Urinary bladder (tissue), 4 donors: ENCODE results near the gene MBD4. TPM values are rescaled to one million over a fixed set of nuclear protein-coding genes. Genes with fewer than 3 reads are reported as not detected.
"Not testable (repeated sequence)": the region's sequence is repeated elsewhere in the genome, so short reads cannot be mapped to it uniquely, and the experiment has no call there.

Experiments used
- DNase-seq: peaks from one replicate; pipeline ENCODE4 v3.0.0-alpha.2; 2015; ENCODE audit errors: extremely low spot score
- H3K27ac ChIP-seq: one replicate; pipeline ENCODE4 v1.5.1; 2013; ENCODE audit warnings: low read depth, mild to moderate bottlenecking, moderate library complexity
- H3K36me3 ChIP-seq: one replicate; pipeline ENCODE4 v1.6.1; 2013; ENCODE audit warnings: mild to moderate bottlenecking, moderate library complexity; ENCODE audit not compliant: insufficient read depth
- H3K4me1 ChIP-seq: one replicate; pipeline ENCODE4 v1.6.1; 2013; ENCODE audit warnings: mild to moderate bottlenecking, moderate library complexity; ENCODE audit not compliant: insufficient read depth
- H3K4me3 ChIP-seq: one replicate; pipeline ENCODE4 v1.5.1; 2013; ENCODE audit warnings: low read depth, low read length
- WGBS: extraction: QIAGEN DNeasy Blood & Tissue Kit; methylation state at CpG from one replicate; pipeline ENCODE4 v1.1.7; 2013; 5-methylcytosine and 5-hydroxymethylcytosine counted together
- polyA plus RNA-seq: library from polyadenylated mRNA; stranded (reverse); fragments of 200-250 nt; gene quantifications from one replicate; pipeline ENCODE4 v1.2.3, GENCODE V29; 2013
- total RNA-seq: library from RNA; depleted of rRNA; stranded (reverse); fragments of >200 nt; gene quantifications from one replicate; pipeline ENCODE4 v1.2.3, GENCODE V29; 2014
- donor health status: healthy with polysubstance abuse.
- donor health status: healthy.

The MBD4 gene
- total and polyA plus RNA-seq, 2 donors: 20.7 to 27.7 TPM

- 84% methylated on average over 7 of the region's 7 CpGs for WGBS
- Histone ChIP-seq H3K4me1 (no peaks in the 10 kb centered on the region), H3K27ac (no peak overlapping the region), H3K4me3 (no peak overlapping the region), H3K36me3 (no peaks in the 10 kb centered on the region)
- no peak for DNase-seq
Measured at GRCh38 chr3:129403450-129403849, 36.3 kb downstream of the MBD4 start.

- no peaks in the 10 kb centered on the region for H3K4me1 ChIP-seq
- no peaks in the 10 kb centered on the region for H3K36me3 ChIP-seq
- no peak overlapping the region for H3K4me3 ChIP-seq
- DNase-seq: no peak
- no peak overlapping the region for H3K27ac ChIP-seq
- 90% methylated on average over 4 of the region's 4 CpGs for WGBS
Measured at GRCh38 chr3:129402616-129403015, 37.1 kb downstream of the MBD4 start.

GRCh38 chr3:129402210-129402609 lies 37.5 kb downstream of the MBD4 start:
- WGBS: 73% methylated on average over 7 of the region's 7 CpGs
- DNase-seq: no peak
- Histone ChIP-seq H3K4me1 (no peaks in the 10 kb centered on the region), H3K36me3 (no peaks in the 10 kb centered on the region), H3K4me3 (no peak overlapping the region), H3K27ac (no peak overlapping the region)

- Histone ChIP-seq H3K4me1 (no peaks in the 10 kb centered on the region), H3K27ac (no peak overlapping the region), H3K4me3 (no peak overlapping the region), H3K36me3 (no peaks in the 10 kb centered on the region)
- WGBS: 56% methylated on average over 8 of the region's 8 CpGs
- no peak for DNase-seq
Measured at GRCh38 chr3:129399895-129400357, 39.8 kb downstream of the MBD4 start.

GRCh38 chr3:129399145-129399894 lies 40.4 kb downstream of the MBD4 start:
- H3K36me3 ChIP-seq: no peaks in the 10 kb centered on the region
- DNase-seq: peak; percentile 94
- under 1% methylated on average over 25 of the region's 25 CpGs for WGBS
- H3K4me3 ChIP-seq: peak overlapping the region; percentile 78
- H3K4me1 ChIP-seq: no peaks in the 10 kb centered on the region
- peak overlapping the region; percentile 39 for H3K27ac ChIP-seq

- H3K4me3 ChIP-seq: peak overlapping the region; percentile 78
- DNase-seq: no peak
- no peaks in the 10 kb centered on the region for H3K4me1 ChIP-seq
- under 1% methylated on average over 18 of the region's 18 CpGs for WGBS
- H3K27ac ChIP-seq: no peak overlapping the region
- H3K36me3 ChIP-seq: no peaks in the 10 kb centered on the region
Measured at GRCh38 chr3:129398803-129399144, 41.0 kb downstream of the MBD4 start.

GRCh38 chr3:129393760-129394564 lies 45.8 kb downstream of the MBD4 start:
- not testable (repeated sequence) for H3K4me1 ChIP-seq, DNase-seq, H3K36me3 ChIP-seq, H3K27ac ChIP-seq, H3K4me3 ChIP-seq
- WGBS: 86% methylated on average over 12 of the region's 17 CpGs

- Histone ChIP-seq H3K4me1 (no peaks in the 10 kb centered on the region), H3K36me3 (no peaks in the 10 kb centered on the region), H3K4me3 (no peak overlapping the region), H3K27ac (no peak overlapping the region)
- no peak for DNase-seq
- 74% methylated on average over 6 of the region's 6 CpGs for WGBS
Measured at GRCh38 chr3:129393271-129393670, 46.5 kb downstream of the MBD4 start.

- H3K27ac ChIP-seq, H3K4me3 ChIP-seq, H3K4me1 ChIP-seq, H3K36me3 ChIP-seq, DNase-seq: not testable (repeated sequence)
- WGBS: 85% methylated on average over 8 of the region's 8 CpGs
Measured at GRCh38 chr3:129392106-129392887, 47.5 kb downstream of the MBD4 start.

GRCh38 chr3:129391583-129391982 lies 48.2 kb downstream of the MBD4 start:
- DNase-seq, H3K27ac ChIP-seq, H3K4me1 ChIP-seq, H3K36me3 ChIP-seq, H3K4me3 ChIP-seq: not testable (repeated sequence)
- WGBS: 90% methylated on average over 4 of the region's 4 CpGs

- no peak for DNase-seq
- Histone ChIP-seq H3K4me3 (no peak overlapping the region), H3K27ac (no peak overlapping the region), H3K4me1 (no peaks in the 10 kb centered on the region), H3K36me3 (no peaks in the 10 kb centered on the region)
- 75% methylated on average over 3 of the region's 3 CpGs for WGBS
Measured at GRCh38 chr3:129389572-129389937, 50.2 kb downstream of the MBD4 start.

GRCh38 chr3:129388791-129389571 lies 50.8 kb downstream of the MBD4 start:
- peak overlapping the region; percentile 65 for H3K27ac ChIP-seq
- H3K36me3 ChIP-seq, DNase-seq, H3K4me1 ChIP-seq, H3K4me3 ChIP-seq: not testable (repeated sequence)
- 43% methylated on average over 8 of the region's 8 CpGs for WGBS

GRCh38 chr3:129387487-129387886 lies 52.3 kb downstream of the MBD4 start:
- Histone ChIP-seq H3K4me1 (no peaks in the 10 kb centered on the region), H3K27ac (no peak overlapping the region), H3K36me3 (no peaks in the 10 kb centered on the region), H3K4me3 (no peak overlapping the region)
- DNase-seq: no peak
- 93% methylated on average over 5 of the region's 5 CpGs for WGBS
